Peyer's patch (tissue), 4 donors: ENCODE measurements around the gene RUNX3. TPM values are rescaled to one million over a fixed set of nuclear protein-coding genes. Genes with fewer than 3 reads are reported as not detected.
"Not testable (repeated sequence)": the region's sequence is repeated elsewhere in the genome, so short reads cannot be mapped to it uniquely, and the experiment has no call there.

ENCODE experiments used
- DNase-seq, 3 donors: peaks; one replicate each; pipeline ENCODE4 v3.0.0-alpha.2; 2017 to 2019
- H3K27ac ChIP-seq, 4 donors: fragments of 200-600 bp; sonication (generic); one replicate each; pipeline ENCODE4 v1.5.1; 2016 to 2019
- H3K27me3 ChIP-seq, 2 donors: fragments of 200-600 bp; sonication (generic); one replicate each; pipeline ENCODE4 v1.5.1; 2019
- H3K36me3 ChIP-seq, 3 donors: fragments of 200-600 bp; sonication (generic); one replicate each; pipeline ENCODE4 v1.5.1; 2016 to 2019
- H3K4me1 ChIP-seq, 4 donors: fragments of 200-600 bp; sonication (generic); one replicate each; pipeline ENCODE4 v1.5.1; 2016 to 2019
- H3K4me3 ChIP-seq, 4 donors: fragments of 200-600 bp; sonication (generic); 1 replicate in 3 of 4; 2 replicates in 1 of 4; pipeline ENCODE4 v1.5.1; 2016 to 2019; ENCODE audit warnings: mild to moderate bottlenecking in 1 of 4
- H3K9me3 ChIP-seq, 4 donors: fragments of 200-600 bp; sonication (generic); one replicate each; pipeline ENCODE4 v1.5.1; 2016 to 2019; ENCODE audit warnings: mild to moderate bottlenecking in 1 of 4
- CTCF ChIP-seq, 6 experiments: fragments of 450-650 bp in 4 of 6; fragments of 200-600 bp in 2 of 6; sonication (generic) in 1 of 6; IDR thresholded peaks; one replicate each; pipeline ENCODE4 v1.5.1; 2017 to 2019; ENCODE audit warnings: antibody characterized with exemption in 6 of 6, mild to moderate bottlenecking in 3 of 6, moderate library complexity in 1 of 6
- POLR2A ChIP-seq, 2 donors: fragments of 450-650 bp; IDR thresholded peaks; one replicate each; pipeline ENCODE4 v1.5.1; 2017; ENCODE audit warnings: antibody characterized with exemption in 2 of 2, mild to moderate bottlenecking in 2 of 2, moderate library complexity in 2 of 2
- total RNA-seq, 4 donors: library from RNA; depleted of rRNA; stranded (reverse); fragments of >200 nt; gene quantifications; one replicate each; pipeline ENCODE4 v1.1.0, GENCODE V29; 2016

RUNX3 gene
- total RNA-seq, result 1 to 10 TPM; 2.1 to 9.9 (median 6.0) TPM

GRCh38 chr1:24930260-24931145, at the start of gene RUNX3:
RUNX3 (minus strand) TSS chr1:24930276; CDS start chr1:24929868, 408 bp downstream.
- no peaks in the 10 kb centered on the region for H3K9me3 ChIP-seq
- H3K27ac ChIP-seq, result peak within 1 kb of the TSS; percentile 85 to 98 (median 90)
- DNase-seq, result peak; percentile 68 to 94 (median 89)
- H3K4me3 ChIP-seq, result peak within 1 kb of the TSS; percentile 46 to 79 (median 54)
- H3K4me1 ChIP-seq, result peaks cover 0 to 52% (median 33%) of the 10 kb centered on the region in 4 donors
- peaks cover 0 to 69% of the 10 kb centered on the region in 2 donors for H3K27me3 ChIP-seq
- TF ChIP-seq POLR2A (IDR thresholded peaks at IDR 0.05) (peak in 1 of 2 donors; percentile 13), CTCF (IDR thresholded peaks at IDR 0.05) (peak in 2 of 6 experiments; percentile 3 to 15)
- H3K36me3 ChIP-seq, result no peaks in the 10 kb centered on the region

GRCh38 chr1:24979232-24979631, 49.2 kb upstream of the RUNX3 start:
- not testable (repeated sequence) for H3K4me3 ChIP-seq, H3K27me3 ChIP-seq, H3K4me1 ChIP-seq, H3K9me3 ChIP-seq, H3K36me3 ChIP-seq, DNase-seq, H3K27ac ChIP-seq

- H3K4me3 ChIP-seq, result no peak overlapping the region
- TF ChIP-seq CTCF (IDR thresholded peaks at IDR 0.05) (no peak), POLR2A (IDR thresholded peaks at IDR 0.05) (no peak)
- H3K9me3 ChIP-seq, result peaks cover 0 to 10% (median 0%) of the 10 kb centered on the region in 4 donors
- no peaks in the 10 kb centered on the region for H3K4me1 ChIP-seq
- H3K36me3 ChIP-seq, result no peaks in the 10 kb centered on the region
- H3K27me3 ChIP-seq, result no peaks in the 10 kb centered on the region
- no peak for DNase-seq
- no peak overlapping the region for H3K27ac ChIP-seq
Observed at GRCh38 chr1:24978383-24979032, 48.4 kb upstream of the RUNX3 start.

- TF ChIP-seq POLR2A (IDR thresholded peaks at IDR 0.05) (no peak), CTCF (IDR thresholded peaks at IDR 0.05) (no peak)
- Histone ChIP-seq H3K27me3 (no peaks in the 10 kb centered on the region), H3K9me3 (peaks cover 0 to 10% (median 0%) of the 10 kb centered on the region in 4 donors), H3K4me3 (no peak overlapping the region), H3K27ac (no peak overlapping the region), H3K36me3 (no peaks in the 10 kb centered on the region), H3K4me1 (no peaks in the 10 kb centered on the region)
- no peak for DNase-seq
Observed at GRCh38 chr1:24975391-24975790, 45.3 kb upstream of the RUNX3 start.

- Histone ChIP-seq H3K27me3 (no peaks in the 10 kb centered on the region), H3K27ac (no peak overlapping the region), H3K4me1 (peaks cover 0 to 4% (median 0%) of the 10 kb centered on the region in 4 donors), H3K4me3 (no peak overlapping the region), H3K36me3 (no peaks in the 10 kb centered on the region), H3K9me3 (peaks cover 0 to 10% (median 0%) of the 10 kb centered on the region in 4 donors)
- TF ChIP-seq CTCF (IDR thresholded peaks at IDR 0.05), result no peak
- TF ChIP-seq POLR2A (IDR thresholded peaks at IDR 0.05), result no peak
- DNase-seq, result no peak
Observed at GRCh38 chr1:24973315-24973714, 43.2 kb upstream of the RUNX3 start.

GRCh38 chr1:24972915-24973242, 42.8 kb upstream of the RUNX3 start:
- H3K27ac ChIP-seq, result no peak overlapping the region
- no peaks in the 10 kb centered on the region for H3K27me3 ChIP-seq
- peaks cover 0 to 4% (median 0%) of the 10 kb centered on the region in 4 donors for H3K4me1 ChIP-seq
- H3K9me3 ChIP-seq, result peaks cover 0 to 10% (median 0%) of the 10 kb centered on the region in 4 donors
- no peak overlapping the region for H3K4me3 ChIP-seq
- H3K36me3 ChIP-seq, result no peaks in the 10 kb centered on the region
- no peak for DNase-seq
- TF ChIP-seq POLR2A (IDR thresholded peaks at IDR 0.05) (no peak), CTCF (IDR thresholded peaks at IDR 0.05) (no peak)
